ENCODE data around the gene SUV39H2. TPM values are rescaled to one million over a fixed set of nuclear protein-coding genes. Genes with fewer than 3 reads are reported as not detected.

The SUV39H2 gene
- polyA plus RNA-seq, 1 experiment: 9.0 TPM

- TF ChIP-seq CTCF (IDR thresholded peaks at IDR 0.05; ENCODE audit: low read depth, low read length): no peak
- ChIA-PET POLR2A (interaction anchor here (0.5 to 2.8 kb wide), 10 partner anchors 10 to 676 kb away, joined by 3 to 23 read pairs (median 4); partner anchors contain the start of gene SUV39H2), CTCF (interaction anchor here (0.6 to 3.8 kb wide), 6 partner anchors 15 to 677 kb away, joined by 3 to 22 read pairs (median 4); no protein-coding TSS in a partner anchor)
- DNase-seq (ENCODE audit: low read depth, low spot score): peak; percentile 99
- Histone ChIP-seq H3K4me3 (ENCODE audit: low read depth, low read length) (peak within 1 kb of the TSS; percentile 93), H3K27ac (ENCODE audit: low read depth, low read length) (peak within 1 kb of the TSS; percentile 87), H3K27me3 (ENCODE audit: control insufficient read depth, insufficient read depth, low read length) (no peaks in the 10 kb centered on the region), H3K9me3 (ENCODE audit: control insufficient read depth, insufficient read depth, low read length) (peaks cover 7% of the 10 kb centered on the region; the same call in 1 of the 2 replicates)
Observed at GRCh38 chr10:14837757-14838581, 40.7 kb upstream of the SUV39H2 start, which contains the start of the genes CDNF, HSPA14 and MSANTD7. TSS of gene CDNF (minus strand) at chr10:14838037. CDS start at chr10:14837946, 91 bp downstream. TSS of gene HSPA14 (plus strand) at chr10:14838306. CDS start at chr10:14838403, 97 bp downstream. TSS of gene MSANTD7 (plus strand) at chr10:14838306. CDS start at chr10:14842285, 3,979 bp downstream.

- Histone ChIP-seq H3K27ac (ENCODE audit: low read depth, low read length) (peak overlapping the region; percentile 68), H3K27me3 (ENCODE audit: control insufficient read depth, insufficient read depth, low read length) (no peaks in the 10 kb centered on the region), H3K9me3 (ENCODE audit: control insufficient read depth, insufficient read depth, low read length) (peaks cover 7% of the 10 kb centered on the region; the same call in 1 of the 2 replicates), H3K4me3 (ENCODE audit: low read depth, low read length) (peak overlapping the region; percentile 93)
- TF ChIP-seq CTCF (IDR thresholded peaks at IDR 0.05; ENCODE audit: low read depth, low read length): no peak
- ChIA-PET POLR2A (interaction anchor here (0.8 to 2.8 kb wide), 7 partner anchors 9 to 653 kb away, joined by 3 to 23 read pairs (median 4); partner anchors contain the start of gene SUV39H2), CTCF (interaction anchor here (0.9 to 3.8 kb wide), 3 partner anchors 15 to 385 kb away, joined by 3 to 22 read pairs (median 4); no protein-coding TSS in a partner anchor)
- no peak for DNase-seq (ENCODE audit: low read depth, low spot score)
Observed at GRCh38 chr10:14838582-14839304, 39.9 kb upstream of the SUV39H2 start.

- POLR2A ChIA-PET: interaction anchor here (1.2 to 2.8 kb wide), 2 partner anchors 39 to 285 kb away, joined by 3 to 23 read pairs; partner anchors contain the start of gene SUV39H2
- CTCF ChIA-PET: no interaction called here
- peaks cover 7% of the 10 kb centered on the region; the same call in 1 of the 2 replicates for H3K9me3 ChIP-seq (ENCODE audit: control insufficient read depth, insufficient read depth, low read length)
- no peak for DNase-seq (ENCODE audit: low read depth, low spot score)
- H3K27me3 ChIP-seq (ENCODE audit: control insufficient read depth, insufficient read depth, low read length): no peaks in the 10 kb centered on the region
- no peak overlapping the region for H3K27ac ChIP-seq (ENCODE audit: low read depth, low read length)
- TF ChIP-seq CTCF (IDR thresholded peaks at IDR 0.05; ENCODE audit: low read depth, low read length): no peak
- H3K4me3 ChIP-seq (ENCODE audit: low read depth, low read length): peak overlapping the region; percentile 93
Observed at GRCh38 chr10:14839305-14839695, 39.4 kb upstream of the SUV39H2 start.

- Histone ChIP-seq H3K27ac (ENCODE audit: low read depth, low read length) (no peak overlapping the region), H3K27me3 (ENCODE audit: control insufficient read depth, insufficient read depth, low read length) (no peaks in the 10 kb centered on the region), H3K9me3 (ENCODE audit: control insufficient read depth, insufficient read depth, low read length) (peaks cover 7% of the 10 kb centered on the region; the same call in 1 of the 2 replicates), H3K4me3 (ENCODE audit: low read depth, low read length) (no peak overlapping the region)
- TF ChIP-seq CTCF (IDR thresholded peaks at IDR 0.05; ENCODE audit: low read depth, low read length): no peak
- CTCF ChIA-PET: no interaction called here
- DNase-seq (ENCODE audit: low read depth, low spot score): no peak
- POLR2A ChIA-PET: no interaction called here
Observed at GRCh38 chr10:14840178-14840577, 38.5 kb upstream of the SUV39H2 start.

Data from AG04450 (cell line).